ENCODE results near the gene ELF2. TPM values are rescaled to one million over a fixed set of nuclear protein-coding genes. Genes with fewer than 3 reads are reported as not detected.
"Not testable (repeated sequence)": the region's sequence is repeated elsewhere in the genome, so short reads cannot be mapped to it uniquely, and the experiment has no call there.

ELF2 gene
- total and polyA plus RNA-seq, 2 donors (not counting 3 experiments of a cell fraction or from before 2014, with no cell fraction given), result 16.4 to 35.1 TPM

GRCh38 chr4:139213633-139214032 lies 36.6 kb upstream of the ELF2 start:
- H3K36me3 ChIP-seq (ENCODE audit: control insufficient read depth in 2 of 2, extremely low read depth in 1 of 2, insufficient read depth in 2 of 2, low read length in 2 of 2); dilution Hi-C loops (cut with MboI; ENCODE audit: extremely low pct_ligation_motif_present, low sequenced_read_pairs); H3K9ac ChIP-seq (replicated peaks; ENCODE audit: extremely low read depth, insufficient read depth, low read length); H3K4me3 ChIP-seq (replicated peaks in 1 of 3; ENCODE audit: insufficient read depth in 1 of 3, low read depth in 1 of 3, low read length in 3 of 3); H3K27me3 ChIP-seq (ENCODE audit: control insufficient read depth in 2 of 2, insufficient read depth in 2 of 2, low read length in 2 of 2); H3K4me1 ChIP-seq (ENCODE audit: control insufficient read depth, extremely low read depth, insufficient read depth, low read length); H3K9me1 ChIP-seq (replicated peaks; ENCODE audit: control insufficient read depth, extremely low read depth, insufficient read depth, low read length); H2AFZ ChIP-seq (ENCODE audit: low read depth, low read length); H3K9me3 ChIP-seq (replicated peaks; ENCODE audit: control insufficient read depth, insufficient read depth, low read length); CTCF ChIA-PET; H3K27ac ChIP-seq (ENCODE audit: insufficient read depth, low read depth, low read length); POLR2A ChIA-PET; H3K79me2 ChIP-seq (ENCODE audit: control insufficient read depth, insufficient read depth, low read length); H3K4me2 ChIP-seq (ENCODE audit: insufficient read depth, low read length); intact Hi-C loops (cut with micrococcal nuclease); BruUV-seq (replicated peaks); FAIRE-seq; DNase-seq (ENCODE audit: low read depth, low spot score); H4K20me1 ChIP-seq (replicated peaks; ENCODE audit: control insufficient read depth, extremely low read depth, insufficient read depth, low read length): not testable (repeated sequence)

GRCh38 chr4:139212900-139213299 lies 35.9 kb upstream of the ELF2 start:
- Histone ChIP-seq H3K27ac (ENCODE audit: insufficient read depth, low read depth, low read length) (no peak overlapping the region), H3K9me3 (replicated peaks; ENCODE audit: control insufficient read depth, insufficient read depth, low read length) (no peaks in the 10 kb centered on the region), H3K4me1 (ENCODE audit: control insufficient read depth, extremely low read depth, insufficient read depth, low read length) (no peaks in the 10 kb centered on the region), H3K36me3 (ENCODE audit: control insufficient read depth in 2 of 2, extremely low read depth in 1 of 2, insufficient read depth in 2 of 2, low read length in 2 of 2) (no peaks in the 10 kb centered on the region), H2AFZ (ENCODE audit: low read depth, low read length) (no peak overlapping the region), H3K27me3 (ENCODE audit: control insufficient read depth in 2 of 2, insufficient read depth in 2 of 2, low read length in 2 of 2) (no peaks in the 10 kb centered on the region), H3K4me3 (replicated peaks in 1 of 3; ENCODE audit: insufficient read depth in 1 of 3, low read depth in 1 of 3, low read length in 3 of 3) (no peak overlapping the region), H3K9me1 (replicated peaks; ENCODE audit: control insufficient read depth, extremely low read depth, insufficient read depth, low read length) (no peaks in the 10 kb centered on the region), H4K20me1 (replicated peaks; ENCODE audit: control insufficient read depth, extremely low read depth, insufficient read depth, low read length) (no peaks in the 10 kb centered on the region), H3K79me2 (ENCODE audit: control insufficient read depth, insufficient read depth, low read length) (no peaks in the 10 kb centered on the region), H3K9ac (replicated peaks; ENCODE audit: extremely low read depth, insufficient read depth, low read length) (no peak overlapping the region), H3K4me2 (ENCODE audit: insufficient read depth, low read length) (no peak overlapping the region)
- ChIA-PET POLR2A (no interaction called here), CTCF (interaction anchor here (0.6 to 1.1 kb wide), 2 partner anchors 28 to 182 kb away, joined by 3 read pairs; no protein-coding TSS in a partner anchor)
- DNase-seq (ENCODE audit: low read depth, low spot score) (no peak), FAIRE-seq (no peak)
- intact Hi-C loops (cut with micrococcal nuclease), result no loop called here
- TF ChIP-seq MAX (IDR thresholded peaks at IDR 0.05; ENCODE audit: insufficient read depth, insufficient read length) (no peak), GATA2 (IDR thresholded peaks at IDR 0.05; ENCODE audit: insufficient read depth, insufficient read length, low read depth, low read length) (no peak), EZH2 (IDR thresholded peaks at IDR 0.05; ENCODE audit: borderline replicate concordance, low read depth, low read length, severe bottlenecking) (no peak), POLR2A (IDR thresholded peaks at IDR 0.05; ENCODE audit: low read depth, low read length) (no peak), JUN (IDR thresholded peaks at IDR 0.05; ENCODE audit: borderline replicate concordance, insufficient read depth, insufficient read length, low read depth) (no peak), MYC (IDR thresholded peaks at IDR 0.05; ENCODE audit: low read depth, low read length) (no peak), CTCF (IDR thresholded peaks at IDR 0.05; ENCODE audit: extremely low read depth in 1 of 2, insufficient read depth in 1 of 2, low read depth in 1 of 2, low read length in 2 of 2) (no peak), FOS (IDR thresholded peaks at IDR 0.05; ENCODE audit: borderline replicate concordance, insufficient read depth, low read length) (no peak), POLR2AphosphoS5 (IDR thresholded peaks at IDR 0.05; ENCODE audit: insufficient read depth, low read depth, low read length) (no peak)
- no TSS peak for BruUV-seq (replicated peaks)
- dilution Hi-C loops (cut with MboI; ENCODE audit: extremely low pct_ligation_motif_present, low sequenced_read_pairs), result no loop called here
